ENCODE results near the gene IREB2.
"Not testable (repeated sequence)": the region's sequence is repeated elsewhere in the genome, so short reads cannot be mapped to it uniquely, and the experiment has no call there.

The IREB2 gene

GRCh38 chr15:78507831-78508160, 69.8 kb downstream of the IREB2 start:
- no peak for DNase-seq (ENCODE audit: low spot score)
- TF ChIP-seq, protein P1, sequence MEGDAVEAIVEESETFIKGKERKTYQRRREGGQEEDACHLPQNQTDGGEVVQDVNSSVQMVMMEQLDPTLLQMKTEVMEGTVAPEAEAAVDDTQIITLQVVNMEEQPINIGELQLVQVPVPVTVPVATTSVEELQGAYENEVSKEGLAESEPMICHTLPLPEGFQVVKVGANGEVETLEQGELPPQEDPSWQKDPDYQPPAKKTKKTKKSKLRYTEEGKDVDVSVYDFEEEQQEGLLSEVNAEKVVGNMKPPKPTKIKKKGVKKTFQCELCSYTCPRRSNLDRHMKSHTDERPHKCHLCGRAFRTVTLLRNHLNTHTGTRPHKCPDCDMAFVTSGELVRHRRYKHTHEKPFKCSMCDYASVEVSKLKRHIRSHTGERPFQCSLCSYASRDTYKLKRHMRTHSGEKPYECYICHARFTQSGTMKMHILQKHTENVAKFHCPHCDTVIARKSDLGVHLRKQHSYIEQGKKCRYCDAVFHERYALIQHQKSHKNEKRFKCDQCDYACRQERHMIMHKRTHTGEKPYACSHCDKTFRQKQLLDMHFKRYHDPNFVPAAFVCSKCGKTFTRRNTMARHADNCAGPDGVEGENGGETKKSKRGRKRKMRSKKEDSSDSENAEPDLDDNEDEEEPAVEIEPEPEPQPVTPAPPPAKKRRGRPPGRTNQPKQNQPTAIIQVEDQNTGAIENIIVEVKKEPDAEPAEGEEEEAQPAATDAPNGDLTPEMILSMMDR (IDR thresholded peaks at IDR 0.05; ENCODE audit: extremely low read depth, insufficient read depth, missing control alignments): no peak
- in situ Hi-C loops (cut with MboI; ENCODE audit: low pct_unique_long_range_greater_than_20kb, low sequenced_read_pairs, unreplicated experiment): no loop called here

- TF ChIP-seq, protein P1 (IDR thresholded peaks at IDR 0.05; ENCODE audit: extremely low read depth, insufficient read depth, missing control alignments): no peak
- no peak for DNase-seq (ENCODE audit: low spot score)
- in situ Hi-C loops (cut with MboI; ENCODE audit: low pct_unique_long_range_greater_than_20kb, low sequenced_read_pairs, unreplicated experiment): no loop called here
Observed at GRCh38 chr15:78508272-78508671, 70.3 kb downstream of the IREB2 start.

DNA sequence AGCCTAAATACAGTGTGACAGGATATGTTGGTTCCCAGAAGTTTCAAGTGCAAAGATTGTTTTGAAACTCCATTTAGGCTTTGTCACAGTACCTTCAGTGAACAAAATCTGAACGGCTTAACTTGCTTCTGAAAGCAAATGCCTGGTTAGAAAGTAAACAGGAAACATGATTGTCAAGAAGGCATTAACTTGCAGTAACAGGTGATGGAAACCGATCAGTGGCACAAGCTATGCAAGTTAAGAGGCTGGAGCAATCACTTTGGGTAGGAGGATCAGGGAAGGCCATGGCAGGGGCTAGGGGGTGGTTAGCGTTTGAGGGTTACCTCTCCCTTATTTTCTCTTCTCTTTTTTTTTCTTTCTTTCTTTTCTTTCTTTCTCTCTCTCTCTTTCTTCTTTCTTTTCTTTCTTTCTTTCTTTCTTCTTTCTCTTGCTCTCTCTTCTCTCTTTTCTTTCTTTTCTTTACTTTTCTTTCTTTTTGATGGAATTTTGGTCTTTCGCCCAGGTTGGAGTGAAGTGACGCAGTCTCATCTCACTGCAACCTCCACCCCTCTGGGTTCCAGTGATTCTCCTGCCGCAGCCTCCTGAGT, 71.8 kb downstream of the IREB2 start:
- TF ChIP-seq, protein P1 (IDR thresholded peaks at IDR 0.05; ENCODE audit: extremely low read depth, insufficient read depth, missing control alignments): no peak

DNA sequence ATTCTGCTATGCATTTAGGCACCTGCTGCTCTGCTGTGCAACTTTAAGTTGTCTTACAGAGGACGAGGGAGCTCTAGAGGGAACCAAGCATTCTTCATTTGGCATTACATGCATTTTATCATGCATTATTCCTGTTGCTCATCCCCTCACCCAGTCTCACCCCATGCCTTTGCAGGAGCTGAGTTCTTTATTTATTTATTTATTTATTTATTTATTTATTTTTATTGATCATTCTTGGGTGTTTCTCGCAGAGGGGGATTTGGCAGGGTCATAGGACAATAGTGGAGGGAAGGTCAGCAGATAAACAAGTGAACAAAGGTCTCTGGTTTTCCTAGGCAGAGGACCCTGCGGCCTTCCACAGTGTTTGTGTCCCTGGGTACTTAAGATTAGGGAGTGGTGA, 82.0 kb downstream of the IREB2 start:
- DNase-seq (ENCODE audit: low spot score); in situ Hi-C loops (cut with MboI; ENCODE audit: low pct_unique_long_range_greater_than_20kb, low sequenced_read_pairs, unreplicated experiment): not testable (repeated sequence)

More for the DNA sequence above, 71.8 kb downstream of the IREB2 start:
- DNase-seq (ENCODE audit: low spot score): no peak
- in situ Hi-C loops (cut with MboI; ENCODE audit: low pct_unique_long_range_greater_than_20kb, low sequenced_read_pairs, unreplicated experiment): no loop called here

GRCh38 chr15:78524230-78524629, 86.2 kb downstream of the IREB2 start:
- TF ChIP-seq, protein P1 (IDR thresholded peaks at IDR 0.05; ENCODE audit: extremely low read depth, insufficient read depth, missing control alignments): no peak
- no peak for DNase-seq (ENCODE audit: low spot score)
- in situ Hi-C loops (cut with MboI; ENCODE audit: low pct_unique_long_range_greater_than_20kb, low sequenced_read_pairs, unreplicated experiment): no loop called here

DNA sequence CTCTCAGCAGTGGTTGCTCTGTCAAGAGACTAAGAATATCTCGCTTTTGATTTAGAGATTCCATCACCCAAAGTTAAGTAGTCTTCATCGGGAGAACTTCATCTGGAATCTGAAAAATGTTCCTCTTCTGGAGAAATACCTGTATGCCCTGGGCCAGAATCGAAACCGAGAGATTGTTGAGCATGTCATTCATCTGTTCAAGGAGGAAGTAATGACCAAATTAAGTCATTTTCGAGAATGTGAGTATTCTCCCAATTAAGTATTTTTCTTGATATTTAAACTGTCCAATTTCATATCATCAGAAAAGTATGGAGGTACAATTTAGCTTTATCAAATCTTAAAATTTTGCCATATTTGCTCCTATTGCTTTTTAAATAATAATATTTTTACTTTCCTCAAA, 89.3 kb downstream of the IREB2 start:
- DNase-seq (ENCODE audit: low spot score): no peak
- TF ChIP-seq, protein P1 (IDR thresholded peaks at IDR 0.05; ENCODE audit: extremely low read depth, insufficient read depth, missing control alignments): no peak
- in situ Hi-C loops (cut with MboI; ENCODE audit: low pct_unique_long_range_greater_than_20kb, low sequenced_read_pairs, unreplicated experiment): no loop called here

- no peak for DNase-seq (ENCODE audit: low spot score)
- in situ Hi-C loops (cut with MboI; ENCODE audit: low pct_unique_long_range_greater_than_20kb, low sequenced_read_pairs, unreplicated experiment): no loop called here
- TF ChIP-seq, protein P1 (IDR thresholded peaks at IDR 0.05; ENCODE audit: extremely low read depth, insufficient read depth, missing control alignments): no peak
Observed at GRCh38 chr15:78533331-78533730, 95.3 kb downstream of the IREB2 start.

All from GM13977 (cell line).